ENCODE data around the gene EPHB1.
"Not testable (repeated sequence)": the region's sequence is repeated elsewhere in the genome, so short reads cannot be mapped to it uniquely, and the experiment has no call there.

EPHB1 gene

DNA sequence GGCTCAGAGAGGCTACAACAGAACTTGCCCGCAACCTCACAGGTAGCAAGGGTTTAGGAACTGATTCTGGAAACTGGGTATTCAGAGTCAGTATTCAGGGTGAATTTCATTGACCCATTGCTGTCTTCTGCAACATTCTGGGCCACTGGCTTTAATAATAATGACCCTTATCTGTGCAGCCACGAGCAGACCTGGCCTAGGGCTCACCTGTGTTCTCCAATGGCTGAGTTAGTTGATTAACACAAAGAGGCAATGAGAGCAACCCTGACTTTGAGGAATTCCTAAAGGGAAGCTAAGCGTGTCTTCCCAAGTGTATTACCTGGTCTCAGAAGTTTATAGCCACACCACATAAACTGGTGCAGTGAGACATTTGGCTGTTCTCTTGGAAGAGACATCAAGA lies 289.9 kb downstream of the EPHB1 start:
- no peak for DNase-seq (ENCODE audit: low read depth)

DNA sequence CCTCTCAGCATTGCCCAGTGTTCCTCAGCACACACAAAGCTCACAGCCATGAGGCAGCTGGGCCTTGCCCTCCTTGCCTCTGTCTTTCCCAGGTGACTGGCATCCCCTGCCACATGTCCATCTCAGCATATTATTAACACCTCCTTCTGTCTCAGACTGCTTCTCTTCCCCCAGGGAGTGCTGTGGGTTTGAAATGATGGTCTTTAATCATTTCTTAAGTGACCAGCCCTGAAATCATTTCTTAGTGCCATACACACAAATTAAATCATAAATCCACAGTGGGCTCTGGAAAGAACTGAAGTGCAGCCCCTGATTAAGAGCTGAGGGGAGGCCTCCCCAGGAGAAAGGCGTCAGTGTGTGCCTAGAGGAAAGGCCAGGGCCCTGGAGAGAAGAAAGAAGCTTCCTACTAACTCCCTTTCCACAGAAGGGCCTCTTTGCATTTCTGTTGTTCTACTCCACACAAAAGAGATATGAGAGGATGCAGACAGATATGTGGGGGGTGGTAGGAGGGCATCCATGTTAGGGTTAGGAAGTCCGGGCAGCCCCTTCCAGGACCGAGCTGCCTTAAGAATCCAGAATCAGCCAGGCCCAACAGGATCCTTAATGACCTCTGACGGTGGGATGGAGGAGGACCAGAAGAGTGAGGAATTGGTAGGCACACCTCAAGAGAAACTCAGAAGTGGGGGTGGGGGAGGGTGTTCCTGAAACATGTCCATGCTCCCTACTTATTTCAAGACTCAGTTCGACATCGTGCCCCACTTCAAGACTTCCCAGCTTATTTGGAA lies 290.8 kb downstream of the EPHB1 start:
- no peak for DNase-seq (ENCODE audit: low read depth)

GRCh38 chr3:135087782-135088181 lies 292.7 kb downstream of the EPHB1 start:
- no peak for DNase-seq (ENCODE audit: low read depth)

- no peak for DNase-seq (ENCODE audit: low read depth)
Measured at GRCh38 chr3:135089451-135089850, 294.4 kb downstream of the EPHB1 start.

- DNase-seq (ENCODE audit: low read depth), result no peak
Measured at GRCh38 chr3:135090020-135090717, 295.1 kb downstream of the EPHB1 start.

GRCh38 chr3:135091946-135092345 lies 296.9 kb downstream of the EPHB1 start:
- no peak for DNase-seq (ENCODE audit: low read depth)

DNA sequence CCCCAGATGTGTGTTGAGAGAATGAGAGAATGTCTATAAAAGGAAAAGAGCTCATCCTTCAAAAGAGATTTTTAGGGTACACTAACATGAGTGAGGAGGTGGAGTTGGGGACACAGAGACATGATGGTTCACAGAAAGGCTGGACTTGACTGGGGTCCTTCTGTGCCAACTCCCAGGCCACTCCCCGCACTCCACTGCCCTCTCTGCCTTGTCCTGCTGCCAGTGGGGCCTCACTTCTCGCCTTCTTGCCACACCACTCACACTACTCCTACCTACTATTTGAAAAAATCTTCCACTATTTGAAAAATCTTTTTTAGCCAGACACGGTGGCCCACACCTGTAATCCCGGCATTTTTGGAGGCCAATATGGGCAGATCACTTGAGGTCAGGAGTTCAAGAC lies 298.1 kb downstream of the EPHB1 start:
- DNase-seq (ENCODE audit: low read depth), result no peak

- no peak for DNase-seq (ENCODE audit: low read depth)
Measured at GRCh38 chr3:135097276-135097946, 302.4 kb downstream of the EPHB1 start.

GRCh38 chr3:135099734-135100355 lies 304.8 kb downstream of the EPHB1 start:
- DNase-seq (ENCODE audit: low read depth), result no peak

- DNase-seq (ENCODE audit: low read depth), result no peak
Measured at GRCh38 chr3:135100366-135100765, 305.3 kb downstream of the EPHB1 start.

DNA sequence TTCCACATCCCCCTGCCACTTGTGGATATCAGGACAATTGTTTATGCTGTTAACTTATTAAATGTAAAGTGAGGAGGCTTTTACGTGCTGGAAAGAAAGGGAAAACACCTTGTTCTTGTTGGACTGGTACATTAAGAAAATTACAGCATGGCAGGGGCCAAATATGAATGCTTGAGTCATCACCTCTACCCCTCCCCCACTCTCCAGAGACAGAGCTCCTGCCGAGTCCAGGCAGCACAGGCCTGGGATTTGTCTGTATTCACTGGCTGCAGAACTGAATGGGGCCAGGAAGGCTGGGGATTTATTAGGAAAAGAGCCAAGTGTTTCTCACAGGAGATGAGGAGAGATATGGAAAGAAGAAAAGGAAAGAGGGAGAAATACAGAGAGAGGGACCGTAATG lies 308.9 kb downstream of the EPHB1 start:
- no peak for DNase-seq (ENCODE audit: low read depth)

- DNase-seq (ENCODE audit: low read depth), result no peak
Measured at GRCh38 chr3:135106445-135106844, 311.4 kb downstream of the EPHB1 start.

DNA sequence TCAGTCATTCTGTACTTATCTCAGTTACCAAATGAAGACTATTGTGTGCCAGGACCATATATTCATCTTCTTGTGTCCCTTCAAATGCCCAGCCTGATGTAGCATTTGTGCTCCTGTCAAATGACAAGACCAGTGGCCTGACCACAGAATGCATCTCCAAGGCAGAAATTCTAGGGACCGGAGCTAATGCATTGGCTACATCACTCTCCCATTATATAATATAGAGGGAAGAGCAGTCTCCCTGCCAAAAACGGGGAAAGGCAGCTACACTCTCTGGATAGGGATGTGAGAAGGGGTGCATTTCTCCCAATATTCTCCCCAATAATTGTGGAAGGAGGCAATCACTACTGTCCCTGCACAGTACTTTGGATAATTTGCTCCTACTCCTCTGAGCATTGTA lies 312.0 kb downstream of the EPHB1 start:
- DNase-seq (ENCODE audit: low read depth), result no peak

GRCh38 chr3:135109681-135110080 lies 314.6 kb downstream of the EPHB1 start:
- DNase-seq (ENCODE audit: low read depth), result no peak

GRCh38 chr3:135114551-135114950 lies 319.5 kb downstream of the EPHB1 start:
- not testable (repeated sequence) for DNase-seq (ENCODE audit: low read depth)

DNA sequence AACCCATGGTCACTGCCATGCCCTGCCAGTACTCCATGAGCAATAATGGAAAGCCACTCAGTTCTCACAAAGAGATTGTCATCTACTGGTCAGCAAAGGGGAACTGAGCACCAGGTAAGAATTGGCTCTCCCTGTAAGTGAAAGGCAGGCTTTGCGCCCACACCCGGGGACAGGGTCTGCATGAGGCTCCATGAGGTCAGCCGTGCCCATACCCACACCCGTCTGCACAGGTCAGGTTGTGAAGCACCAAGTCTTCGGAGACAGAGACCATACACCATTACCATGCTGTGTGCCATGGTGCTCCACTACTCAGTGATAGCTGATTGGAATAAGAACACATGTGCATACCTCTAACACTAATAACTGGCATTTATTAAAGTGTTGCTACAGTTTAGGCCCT lies 322.9 kb downstream of the EPHB1 start:
- DNase-seq (ENCODE audit: low read depth), result no peak

- DNase-seq (ENCODE audit: low read depth), result no peak
Measured at GRCh38 chr3:135118792-135119191, 323.7 kb downstream of the EPHB1 start.

DNA sequence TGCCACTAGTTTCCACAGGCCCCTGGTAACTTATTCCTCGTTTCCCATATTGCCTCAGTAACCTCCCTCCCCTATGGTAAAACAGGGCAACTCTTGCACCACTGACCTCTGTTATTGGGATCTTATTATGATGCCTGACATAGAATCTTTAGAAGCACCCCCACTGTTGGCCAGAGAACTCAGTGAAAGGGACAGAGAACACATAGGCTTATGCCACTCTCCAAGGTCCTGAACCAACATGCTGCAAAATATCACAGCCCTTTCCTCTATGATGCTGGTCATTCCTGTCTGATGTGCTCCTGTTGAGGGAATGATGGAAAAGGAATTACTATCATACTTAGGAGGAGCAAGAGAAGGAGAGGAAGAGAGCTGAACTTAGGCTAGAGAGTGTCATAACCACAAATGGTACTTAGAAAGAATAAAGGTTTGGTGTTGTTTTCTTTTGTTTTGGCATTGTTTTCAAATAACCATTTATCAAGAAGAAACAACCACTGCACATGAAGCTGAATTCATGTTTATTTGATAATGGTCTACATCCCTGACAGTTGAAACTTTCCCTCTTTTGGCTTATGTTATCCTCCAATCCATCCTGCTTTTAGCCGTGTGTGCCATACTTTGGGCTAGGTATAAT lies 330.2 kb downstream of the EPHB1 start:
- no peak for DNase-seq (ENCODE audit: low read depth)

DNA sequence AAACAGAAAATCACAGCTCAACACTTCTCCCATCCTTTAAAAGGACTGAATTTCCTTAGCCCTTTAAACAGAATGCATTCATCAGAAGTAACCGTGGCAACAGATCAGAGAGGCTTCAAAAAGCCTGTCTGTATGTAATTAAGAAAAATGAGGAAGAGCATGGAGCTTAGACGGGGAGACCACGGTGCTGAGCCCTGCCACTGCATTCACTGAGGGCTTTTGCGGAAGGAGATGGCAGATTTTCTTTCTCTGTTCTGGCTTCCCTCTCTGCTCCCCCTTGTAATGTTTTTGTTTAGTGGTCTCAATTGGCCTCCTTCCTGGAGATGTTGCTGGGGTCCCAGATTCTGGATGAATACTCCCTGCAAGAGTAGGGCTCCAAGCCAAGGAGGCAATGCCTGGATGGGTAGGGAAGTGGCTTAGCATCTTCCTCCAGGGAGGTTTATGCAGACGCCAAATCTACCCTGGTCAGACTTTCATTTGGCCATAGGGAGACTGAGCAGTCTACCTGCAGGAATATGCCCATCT lies 332.9 kb downstream of the EPHB1 start:
- DNase-seq (ENCODE audit: low read depth), result no peak

DNA sequence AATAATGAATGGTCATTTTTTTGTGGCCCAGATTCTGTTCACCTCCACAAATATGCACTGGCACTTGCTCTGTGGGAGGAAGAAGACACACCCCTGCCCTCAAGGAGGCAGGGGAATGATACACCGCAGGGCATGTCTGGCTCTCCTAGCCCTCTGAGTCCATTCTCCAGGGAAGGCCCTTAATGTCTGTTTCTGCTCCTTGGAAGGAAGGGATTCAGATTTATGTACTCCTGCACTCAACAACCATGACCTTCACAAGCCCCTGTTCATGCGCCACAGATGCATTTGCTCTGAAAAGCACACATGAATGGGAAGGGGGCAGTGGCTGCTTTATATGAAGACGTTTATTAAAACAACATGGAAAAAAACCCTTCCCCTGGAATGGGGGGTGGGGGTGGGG lies 333.8 kb downstream of the EPHB1 start:
- DNase-seq (ENCODE audit: low read depth), result no peak

- no peak for DNase-seq (ENCODE audit: low read depth)
Measured at GRCh38 chr3:135131290-135131689, 336.2 kb downstream of the EPHB1 start.

Data from GM04503 (cell line).